Measurements from ENCODE around the gene GSTM4.

GSTM4 gene

DNA sequence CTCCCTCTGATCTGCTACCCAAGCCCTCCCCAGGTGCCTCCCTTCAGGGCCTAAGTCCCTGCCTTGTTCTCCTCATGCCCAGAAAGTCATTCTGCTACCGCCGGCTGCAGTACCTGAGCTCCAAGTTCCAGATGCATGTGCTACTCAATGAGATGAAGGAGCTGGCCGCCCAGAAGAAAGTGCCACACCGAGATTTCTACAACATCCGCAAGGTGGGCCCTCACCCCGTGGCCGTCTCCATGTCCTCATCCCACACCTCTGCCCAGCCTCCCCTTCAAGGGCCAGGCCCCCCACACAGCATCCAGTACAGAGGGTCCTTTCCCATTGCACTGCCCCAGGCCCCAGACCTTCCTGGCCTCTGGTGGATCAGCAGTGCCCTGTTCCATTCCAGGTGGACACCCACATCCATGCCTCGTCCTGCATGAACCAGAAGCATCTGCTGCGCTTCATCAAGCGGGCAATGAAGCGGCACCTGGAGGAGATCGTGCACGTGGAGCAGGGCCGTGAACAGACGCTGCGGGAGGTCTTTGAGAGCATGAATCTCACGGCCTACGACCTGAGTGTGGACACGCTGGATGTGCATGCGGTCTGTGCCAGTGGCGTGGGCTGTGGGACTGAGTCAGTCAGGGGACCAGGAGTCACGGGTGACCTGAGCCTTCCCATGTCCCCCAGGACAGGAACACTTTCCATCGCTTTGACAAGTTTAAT is 28.1 kb upstream of the GSTM4 start:
- no peak overlapping the region for H2AFZ ChIP-seq (ENCODE audit: low read depth, low read length)
- H3K27me3 ChIP-seq (ENCODE audit: control insufficient read depth in 1 of 2, insufficient read depth in 1 of 2, low read length in 2 of 2): no peaks in the 10 kb centered on the region
- no peak overlapping the region for H4K91ac ChIP-seq (ENCODE audit: low read length)
- H3K36me3 ChIP-seq (ENCODE audit: control insufficient read depth in 1 of 2, insufficient read depth in 2 of 2, low read depth in 1 of 2, low read length in 2 of 2): peaks cover 63 to 83% of the 10 kb centered on the region in 2 experiments
- H2BK120ac ChIP-seq (ENCODE audit: low read depth, low read length): no peak overlapping the region
- peak overlapping the region; percentile 85 for H3K27ac ChIP-seq (ENCODE audit: low read length, poor library complexity, severe bottlenecking)
- H2AK5ac ChIP-seq (ENCODE audit: low read length, severe bottlenecking): peak overlapping the region; percentile 31
- no peak overlapping the region for H2BK5ac ChIP-seq (ENCODE audit: low read depth, low read length, poor library complexity, severe bottlenecking)
- H3K4me1 ChIP-seq (ENCODE audit: control insufficient read depth, insufficient read depth, low read depth, low read length): peaks cover 58% of the 10 kb centered on the region
- no peak overlapping the region for H4K8ac ChIP-seq (ENCODE audit: low read length)
- no peak overlapping the region for H3K14ac ChIP-seq (ENCODE audit: low read length in 2 of 2)
- H2BK15ac ChIP-seq (ENCODE audit: low read depth, poor library complexity, severe bottlenecking): no peak overlapping the region
- DNase-seq: no peak
- H3K4me2 ChIP-seq (ENCODE audit: low read length, poor library complexity, severe bottlenecking): no peak overlapping the region
- no peak overlapping the region for H3K4me3 ChIP-seq (ENCODE audit: insufficient read depth in 1 of 2, low read depth in 1 of 2, low read length in 2 of 2)
- H3K18ac ChIP-seq (ENCODE audit: low read depth in 1 of 2, low read length in 2 of 2): no peak overlapping the region
- 95% methylated on average over 22 of the region's 23 CpGs for WGBS
- H2BK12ac ChIP-seq (ENCODE audit: low read length in 2 of 2): no peak overlapping the region
- no peak overlapping the region for H3K4ac ChIP-seq (ENCODE audit: low read depth in 1 of 2, low read length in 2 of 2)
- no peaks in the 10 kb centered on the region for H3K9me3 ChIP-seq (ENCODE audit: control insufficient read depth, low read length)
- H3K9ac ChIP-seq (ENCODE audit: low read length): no peak overlapping the region
- H3K23ac ChIP-seq (ENCODE audit: low read length in 2 of 2): no peak overlapping the region
- H3K79me1 ChIP-seq (replicated peaks; ENCODE audit: low read length, poor library complexity, severe bottlenecking): peaks cover 36% of the 10 kb centered on the region

DNA sequence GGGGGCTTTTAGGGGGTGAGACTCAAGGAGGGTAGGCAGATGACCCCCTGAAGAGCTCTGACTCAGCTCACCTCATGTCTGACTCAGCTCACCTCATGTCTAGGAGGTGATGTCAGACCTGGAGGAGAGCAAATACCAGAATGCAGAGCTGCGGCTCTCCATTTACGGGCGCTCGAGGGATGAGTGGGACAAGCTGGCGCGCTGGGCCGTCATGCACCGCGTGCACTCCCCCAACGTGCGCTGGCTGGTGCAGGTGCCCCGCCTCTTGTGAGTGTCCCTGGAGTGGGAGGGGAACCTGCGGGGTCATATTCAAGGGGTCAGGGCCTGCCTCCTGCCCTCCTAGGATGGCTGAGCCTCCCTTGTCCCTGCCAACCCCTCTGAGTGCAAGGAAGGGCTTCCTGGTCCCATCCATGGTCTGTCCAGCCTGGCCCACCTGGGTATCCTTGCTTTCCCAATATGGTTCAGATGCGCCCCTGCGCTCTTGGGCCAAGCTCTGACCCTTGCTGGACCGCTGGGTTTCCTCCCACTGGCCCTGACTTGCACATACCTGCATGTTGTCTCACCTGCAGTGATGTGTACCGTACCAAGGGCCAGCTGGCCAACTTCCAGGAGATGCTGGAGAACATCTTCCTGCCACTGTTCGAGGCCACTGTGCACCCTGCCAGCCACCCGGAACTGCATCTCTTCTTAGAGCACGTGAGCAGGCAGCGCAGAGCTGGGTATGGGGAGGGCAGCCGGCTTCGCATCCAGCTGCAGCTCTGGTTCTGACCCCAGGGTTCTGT is 27.2 kb upstream of the GSTM4 start:
- no peak overlapping the region for H3K4me2 ChIP-seq (ENCODE audit: low read length, poor library complexity, severe bottlenecking)
- H2BK5ac ChIP-seq (ENCODE audit: low read depth, low read length, poor library complexity, severe bottlenecking): no peak overlapping the region
- no peak overlapping the region for H3K18ac ChIP-seq (ENCODE audit: low read depth in 1 of 2, low read length in 2 of 2)
- H3K27me3 ChIP-seq (ENCODE audit: control insufficient read depth in 1 of 2, insufficient read depth in 1 of 2, low read length in 2 of 2): no peaks in the 10 kb centered on the region
- peaks cover 38% of the 10 kb centered on the region for H3K79me1 ChIP-seq (replicated peaks; ENCODE audit: low read length, poor library complexity, severe bottlenecking)
- 86% methylated on average over 23 of the region's 23 CpGs for WGBS
- no peak overlapping the region for H2AFZ ChIP-seq (ENCODE audit: low read depth, low read length)
- H3K14ac ChIP-seq (ENCODE audit: low read length in 2 of 2): no peak overlapping the region
- H2BK120ac ChIP-seq (ENCODE audit: low read depth, low read length): no peak overlapping the region
- peak overlapping the region; percentile 22 for H2AK5ac ChIP-seq (ENCODE audit: low read length, severe bottlenecking)
- H3K23ac ChIP-seq (ENCODE audit: low read length in 2 of 2): no peak overlapping the region
- H3K4ac ChIP-seq (ENCODE audit: low read depth in 1 of 2, low read length in 2 of 2): no peak overlapping the region
- no peak overlapping the region for H2BK15ac ChIP-seq (ENCODE audit: low read depth, poor library complexity, severe bottlenecking)
- H4K8ac ChIP-seq (ENCODE audit: low read length): no peak overlapping the region
- H3K27ac ChIP-seq (ENCODE audit: low read length, poor library complexity, severe bottlenecking): peak overlapping the region; percentile 85
- H2BK12ac ChIP-seq (ENCODE audit: low read length in 2 of 2): no peak overlapping the region
- no peaks in the 10 kb centered on the region for H3K9me3 ChIP-seq (ENCODE audit: control insufficient read depth, low read length)
- H3K36me3 ChIP-seq (ENCODE audit: control insufficient read depth in 1 of 2, insufficient read depth in 2 of 2, low read depth in 1 of 2, low read length in 2 of 2): peaks cover 63 to 85% of the 10 kb centered on the region in 2 experiments
- no peak overlapping the region for H3K4me3 ChIP-seq (ENCODE audit: insufficient read depth in 1 of 2, low read depth in 1 of 2, low read length in 2 of 2)
- H3K4me1 ChIP-seq (ENCODE audit: control insufficient read depth, insufficient read depth, low read depth, low read length): peaks cover 50% of the 10 kb centered on the region
- DNase-seq: no peak
- H4K91ac ChIP-seq (ENCODE audit: low read length): no peak overlapping the region
- no peak overlapping the region for H3K9ac ChIP-seq (ENCODE audit: low read length)

- DNase-seq: no peak
- no peak overlapping the region for H2BK120ac ChIP-seq (ENCODE audit: low read depth, low read length)
- no peak overlapping the region for H4K8ac ChIP-seq (ENCODE audit: low read length)
- H3K4ac ChIP-seq (ENCODE audit: low read depth in 1 of 2, low read length in 2 of 2): no peak overlapping the region
- peaks cover 40% of the 10 kb centered on the region for H3K79me1 ChIP-seq (replicated peaks; ENCODE audit: low read length, poor library complexity, severe bottlenecking)
- no peak overlapping the region for H4K91ac ChIP-seq (ENCODE audit: low read length)
- no peak overlapping the region for H3K4me2 ChIP-seq (ENCODE audit: low read length, poor library complexity, severe bottlenecking)
- no peak overlapping the region for H2BK5ac ChIP-seq (ENCODE audit: low read depth, low read length, poor library complexity, severe bottlenecking)
- peaks cover 63 to 84% of the 10 kb centered on the region in 2 experiments for H3K36me3 ChIP-seq (ENCODE audit: control insufficient read depth in 1 of 2, insufficient read depth in 2 of 2, low read depth in 1 of 2, low read length in 2 of 2)
- H3K27ac ChIP-seq (ENCODE audit: low read length, poor library complexity, severe bottlenecking): no peak overlapping the region
- no peak overlapping the region for H3K14ac ChIP-seq (ENCODE audit: low read length in 2 of 2)
- no peak overlapping the region for H3K4me3 ChIP-seq (ENCODE audit: insufficient read depth in 1 of 2, low read depth in 1 of 2, low read length in 2 of 2)
- no peak overlapping the region for H3K23ac ChIP-seq (ENCODE audit: low read length in 2 of 2)
- no peak overlapping the region for H3K9ac ChIP-seq (ENCODE audit: low read length)
- H2AK5ac ChIP-seq (ENCODE audit: low read length, severe bottlenecking): peak overlapping the region; percentile 8
- 85% methylated on average over 10 of the region's 10 CpGs for WGBS
- peaks cover 45% of the 10 kb centered on the region for H3K4me1 ChIP-seq (ENCODE audit: control insufficient read depth, insufficient read depth, low read depth, low read length)
- H2AFZ ChIP-seq (ENCODE audit: low read depth, low read length): no peak overlapping the region
- H2BK12ac ChIP-seq (ENCODE audit: low read length in 2 of 2): no peak overlapping the region
- H3K9me3 ChIP-seq (ENCODE audit: control insufficient read depth, low read length): no peaks in the 10 kb centered on the region
- H3K18ac ChIP-seq (ENCODE audit: low read depth in 1 of 2, low read length in 2 of 2): no peak overlapping the region
- H3K27me3 ChIP-seq (ENCODE audit: control insufficient read depth in 1 of 2, insufficient read depth in 1 of 2, low read length in 2 of 2): no peaks in the 10 kb centered on the region
- H2BK15ac ChIP-seq (ENCODE audit: low read depth, poor library complexity, severe bottlenecking): no peak overlapping the region
Measured at GRCh38 chr1:109629372-109630030, 26.4 kb upstream of the GSTM4 start.

All from mesenchymal stem cell (in vitro differentiated cells and primary cell).